GM18951 (cell line): ENCODE results near the gene TXNDC8.
"Not testable (repeated sequence)": the region's sequence is repeated elsewhere in the genome, so short reads cannot be mapped to it uniquely, and the experiment has no call there.

ENCODE experiments used
- POLR2A ChIP-seq: IDR thresholded peaks from 4 replicates; pipeline ENCODE4 v1.6.1; 2011; ENCODE audit warnings: mild to moderate bottlenecking; ENCODE audit not compliant: insufficient read length, insufficient read depth; ENCODE audit errors: extremely low read depth
- in situ Hi-C: fragments of 300-500 bp; cut with MboI; formaldehyde crosslinking; loops from one replicate; pipeline ENCODE4 v1.12.0; 2022; ENCODE audit warnings: low sequenced_read_pairs, mixed read lengths, inconsistent platforms; ENCODE audit not compliant: unreplicated experiment

TXNDC8 gene

DNA sequence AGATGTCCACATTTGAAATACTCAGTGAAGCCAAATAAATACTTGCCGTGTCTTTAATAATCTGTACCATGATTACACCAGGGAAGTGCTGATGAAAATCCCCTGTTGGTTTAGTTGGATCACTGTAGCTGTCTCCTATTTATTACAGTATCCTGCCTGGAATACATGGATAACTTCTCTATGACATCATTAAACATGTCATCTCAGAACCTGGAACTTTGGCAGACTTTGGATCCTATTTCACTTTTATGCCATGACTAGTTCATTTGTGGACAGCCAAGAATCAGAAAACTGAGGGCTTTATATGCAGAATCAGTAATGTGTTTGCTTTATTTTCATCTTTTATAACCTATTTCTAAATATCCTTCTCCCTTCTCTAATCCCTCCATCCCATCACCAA is at the start of gene TXNDC8:
Gene TXNDC8 (minus strand): TSS at position 137 of the 400 bp plus-strand sequence.
- in situ Hi-C loops, result no loop called here
- no peak for TF ChIP-seq POLR2A

DNA sequence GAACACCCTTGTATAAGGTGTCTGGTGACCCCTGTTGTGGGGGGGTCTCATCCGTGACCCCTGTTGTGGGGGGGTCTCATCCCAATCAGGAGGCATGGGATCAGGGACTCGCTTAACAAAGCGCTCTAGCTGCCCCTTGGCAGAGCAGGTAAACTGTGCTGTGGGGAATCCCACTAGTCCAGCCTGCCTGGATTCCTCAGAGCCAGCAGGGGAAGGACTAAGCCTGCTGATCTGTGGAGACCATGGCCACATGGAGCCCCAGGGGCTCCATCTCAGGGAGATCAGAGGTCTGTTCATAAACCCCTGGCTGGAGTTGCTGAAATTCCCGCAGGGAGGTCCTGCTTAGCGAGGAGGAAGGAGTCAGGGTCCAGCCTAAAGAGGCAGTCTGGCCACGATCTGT is 45.8 kb upstream of the TXNDC8 start:
- TF ChIP-seq POLR2A, result no peak
- in situ Hi-C loops, result no loop called here

DNA sequence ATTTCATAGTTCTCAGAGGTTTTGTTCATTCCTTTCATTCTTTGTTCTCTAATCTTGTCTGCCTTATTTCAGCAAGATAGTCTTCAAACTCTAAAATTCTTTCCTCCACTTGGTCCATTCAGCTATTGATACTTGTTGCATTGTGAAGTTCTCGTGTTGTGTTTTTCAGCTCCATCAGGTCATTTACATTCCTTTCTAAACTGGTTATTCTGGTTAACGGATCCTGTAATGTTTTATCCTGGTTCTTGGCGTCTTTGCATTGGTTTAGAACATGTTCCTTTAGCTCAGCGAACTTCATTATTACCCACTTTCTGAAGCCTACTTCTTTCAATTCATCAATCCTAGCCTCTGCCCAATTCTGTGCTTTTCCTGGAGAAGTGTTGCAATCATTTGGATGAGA is 45.1 kb upstream of the TXNDC8 start:
- TF ChIP-seq POLR2A, result no peak
- in situ Hi-C loops, result no loop called here

DNA sequence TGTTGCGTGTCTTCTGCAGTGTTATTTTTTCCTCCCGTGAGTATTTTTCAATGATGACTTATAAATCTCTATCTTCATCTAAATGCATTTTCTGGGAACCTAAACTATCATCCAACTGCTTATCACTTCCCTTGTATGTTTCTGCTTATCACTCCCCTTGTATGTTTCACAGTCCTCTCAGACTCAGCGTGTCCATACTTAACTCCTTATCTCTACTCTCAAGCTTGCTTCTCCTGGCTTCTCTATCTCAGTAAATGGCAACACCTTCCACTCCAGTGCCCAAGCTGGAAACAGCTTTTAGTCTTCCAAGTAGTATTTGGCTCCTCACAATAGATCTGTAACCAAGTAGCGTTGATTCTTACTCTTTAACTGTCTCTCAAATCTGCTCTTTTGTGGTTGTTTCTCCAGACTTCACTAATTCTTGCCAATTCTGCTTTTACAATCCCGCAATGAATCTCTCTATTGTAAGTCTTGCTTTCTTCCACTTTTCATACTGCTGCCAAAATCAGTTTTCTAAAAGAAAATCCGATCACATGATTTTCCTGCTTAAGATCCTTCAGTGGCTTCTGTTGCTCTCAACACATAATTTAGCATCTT is 33.8 kb upstream of the TXNDC8 start:
- no peak for TF ChIP-seq POLR2A
- in situ Hi-C loops, result no loop called here

DNA sequence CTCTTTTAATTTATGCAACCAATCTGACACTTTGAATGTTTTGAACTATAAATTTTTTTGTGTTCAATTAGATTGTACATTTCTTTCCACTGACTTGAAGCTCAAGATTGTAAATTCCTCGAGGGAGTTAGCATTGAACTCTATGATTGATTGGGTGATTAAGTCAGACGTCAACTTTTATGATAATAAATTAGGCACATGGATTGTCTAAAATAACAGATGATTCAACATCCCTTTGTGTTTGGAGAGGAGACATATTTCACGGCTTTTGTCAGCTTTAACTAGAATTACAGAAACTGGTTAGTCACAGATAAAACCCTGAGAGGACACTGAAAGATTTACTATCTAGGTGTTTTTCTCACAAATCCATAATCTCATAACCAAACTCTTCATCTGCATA is 32.7 kb upstream of the TXNDC8 start:
- in situ Hi-C loops, result no loop called here
- TF ChIP-seq POLR2A, result no peak

DNA sequence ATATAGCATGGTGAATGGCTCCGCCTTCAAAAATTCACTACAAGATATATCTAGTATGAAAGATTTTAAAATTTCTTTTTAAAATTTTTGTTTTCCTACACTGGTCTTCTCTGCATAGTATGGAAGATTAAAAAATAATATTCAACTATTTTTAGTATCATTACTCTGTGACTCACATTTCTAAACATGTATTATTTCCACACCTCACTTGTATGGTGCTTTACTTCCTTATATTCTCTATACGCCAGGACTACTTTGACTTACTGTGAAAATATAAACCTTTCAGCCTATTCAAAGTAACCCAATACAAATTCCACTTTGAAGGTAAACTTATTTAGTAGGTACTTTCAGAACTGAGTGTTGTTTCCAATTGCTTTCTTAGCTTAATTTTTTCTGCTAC is 26.8 kb upstream of the TXNDC8 start:
- TF ChIP-seq POLR2A, result no peak
- in situ Hi-C loops, result no loop called here

DNA sequence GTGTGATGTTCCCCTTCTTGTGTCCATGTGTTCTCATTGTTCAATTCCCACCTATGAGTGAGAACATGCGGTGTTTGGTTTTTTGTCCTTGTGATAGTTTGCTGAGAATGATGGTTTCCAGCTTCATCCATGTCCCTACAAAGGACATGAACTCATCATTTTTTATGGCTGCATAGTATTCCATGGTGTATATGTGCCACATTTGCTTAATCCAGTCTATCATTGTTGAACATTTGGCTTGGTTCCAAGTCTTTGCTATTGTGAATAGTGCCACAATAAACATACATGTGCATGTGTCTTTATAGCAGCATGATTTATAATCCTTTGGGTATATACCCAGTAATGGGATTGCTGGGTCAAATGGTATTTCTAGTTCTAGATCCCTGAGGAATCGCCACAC is 21.3 kb upstream of the TXNDC8 start:
- in situ Hi-C loops, result not testable (repeated sequence)

DNA sequence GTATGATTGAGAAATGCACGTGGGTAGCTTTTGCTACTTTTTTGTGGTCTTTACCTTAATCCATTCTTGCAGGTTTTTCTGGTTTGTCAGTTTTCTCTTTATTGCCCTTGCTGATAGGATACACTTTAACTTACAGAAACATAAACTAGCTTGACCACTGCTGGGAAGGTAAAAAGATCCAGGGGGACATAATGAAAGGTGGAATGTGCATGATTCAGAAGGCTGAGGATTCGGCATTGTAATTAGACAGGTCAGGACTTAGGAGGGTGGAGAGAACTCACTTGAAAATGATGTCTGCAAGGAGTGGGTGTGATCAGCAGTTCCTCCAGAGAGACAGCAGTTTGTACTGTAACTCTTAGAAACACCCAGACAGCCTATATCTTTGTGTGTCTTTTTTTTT is 19.8 kb upstream of the TXNDC8 start:
- in situ Hi-C loops, result no loop called here
- no peak for TF ChIP-seq POLR2A

DNA sequence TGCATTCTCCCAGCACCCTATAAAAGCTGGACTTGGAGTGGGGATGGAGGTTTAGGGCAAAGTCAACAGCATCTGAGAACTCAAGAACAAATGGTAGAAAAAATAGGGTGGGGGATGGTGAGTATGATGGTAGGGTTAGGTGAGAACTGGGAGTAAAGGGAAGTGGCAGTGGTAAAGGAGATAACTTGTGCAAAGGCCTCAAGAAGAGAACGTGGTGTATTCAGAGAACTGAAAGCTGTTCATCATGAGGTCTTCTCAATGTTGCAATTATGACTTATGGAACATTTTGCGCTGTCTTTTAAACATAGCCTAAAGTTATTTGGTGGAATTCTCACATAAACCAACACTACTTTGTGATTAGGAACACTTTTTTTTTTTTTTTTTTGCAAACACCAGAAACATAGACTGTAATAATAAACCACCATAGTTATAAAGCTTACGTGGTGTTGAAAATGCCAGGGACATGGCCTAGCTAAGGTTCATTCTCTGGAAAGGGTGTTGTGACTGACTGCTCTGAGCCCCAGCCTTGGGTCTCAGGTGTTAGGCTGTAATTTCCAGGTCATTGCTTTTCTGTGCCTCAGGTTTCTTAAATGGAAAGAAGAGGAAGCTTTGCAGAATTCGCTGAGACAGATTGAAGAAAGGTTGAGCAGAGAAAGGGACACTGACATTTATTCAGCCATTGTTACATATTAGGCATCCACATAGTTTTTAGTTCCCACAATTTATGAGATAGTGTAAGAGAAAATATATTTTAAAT is 19.2 kb upstream of the TXNDC8 start:
- in situ Hi-C loops, result no loop called here
- no peak for TF ChIP-seq POLR2A

DNA sequence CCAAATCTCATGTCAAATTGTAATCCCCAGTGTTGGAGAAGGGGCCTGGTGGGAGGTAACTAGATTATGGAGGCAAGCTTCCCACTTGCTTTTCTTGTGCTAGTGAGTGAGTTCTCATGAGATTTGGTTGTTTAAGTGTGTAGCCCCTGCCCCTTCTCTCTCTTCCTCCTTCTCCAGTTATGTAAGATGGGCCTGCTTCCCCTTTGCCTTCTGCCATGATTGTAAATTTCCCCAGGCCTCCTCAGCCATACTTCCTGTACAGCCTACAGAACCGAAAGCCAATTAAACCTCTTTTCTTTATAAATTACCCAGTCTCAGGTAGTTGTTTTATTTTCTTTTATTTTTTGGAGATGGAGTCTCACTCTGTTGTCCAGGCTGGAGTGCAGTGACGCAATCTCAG is 18.2 kb upstream of the TXNDC8 start:
- no peak for TF ChIP-seq POLR2A
- in situ Hi-C loops, result no loop called here

DNA sequence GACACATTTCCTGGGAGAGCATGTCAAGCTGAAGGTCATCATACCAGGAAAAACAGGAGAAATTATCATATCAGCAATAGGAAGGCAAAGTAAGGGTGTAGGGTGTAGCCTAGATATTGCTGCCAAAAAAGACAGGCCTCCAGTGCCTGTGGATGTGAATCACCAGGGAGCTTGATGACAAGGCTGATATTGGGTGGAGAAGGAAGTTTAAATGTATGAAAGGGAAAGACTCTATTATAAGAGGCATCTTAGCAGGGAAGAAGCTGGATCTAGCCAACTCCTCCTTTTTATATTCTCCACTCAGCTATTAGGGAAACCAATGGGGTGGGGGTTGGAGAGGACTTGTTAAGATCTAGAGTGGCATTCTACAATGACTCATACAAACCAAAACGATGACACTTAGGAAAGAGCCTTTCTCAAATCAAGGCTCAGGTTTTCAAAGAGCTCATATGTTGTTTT is 13.4 kb upstream of the TXNDC8 start:
- in situ Hi-C loops, result no loop called here
- TF ChIP-seq POLR2A, result no peak

DNA sequence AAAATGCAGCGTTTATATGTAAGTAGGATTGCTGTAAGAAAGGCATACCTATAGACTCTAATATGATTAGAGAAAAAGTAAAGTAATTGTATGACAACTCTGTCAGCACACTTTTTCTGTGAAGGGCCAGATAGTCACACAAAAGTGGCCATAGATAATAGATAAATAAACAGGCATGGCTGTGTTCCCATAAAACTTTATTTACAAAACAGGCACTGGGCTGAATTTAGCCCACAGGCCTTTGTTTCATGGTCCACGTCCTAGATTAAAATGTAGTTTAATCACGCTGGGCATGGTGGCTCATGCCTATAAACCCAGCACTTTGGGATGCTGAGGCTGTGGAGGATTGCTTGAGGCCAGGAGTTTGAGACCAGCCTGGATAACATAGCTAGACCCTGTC is 8.7 kb upstream of the TXNDC8 start:
- TF ChIP-seq POLR2A, result no peak
- in situ Hi-C loops, result no loop called here

DNA sequence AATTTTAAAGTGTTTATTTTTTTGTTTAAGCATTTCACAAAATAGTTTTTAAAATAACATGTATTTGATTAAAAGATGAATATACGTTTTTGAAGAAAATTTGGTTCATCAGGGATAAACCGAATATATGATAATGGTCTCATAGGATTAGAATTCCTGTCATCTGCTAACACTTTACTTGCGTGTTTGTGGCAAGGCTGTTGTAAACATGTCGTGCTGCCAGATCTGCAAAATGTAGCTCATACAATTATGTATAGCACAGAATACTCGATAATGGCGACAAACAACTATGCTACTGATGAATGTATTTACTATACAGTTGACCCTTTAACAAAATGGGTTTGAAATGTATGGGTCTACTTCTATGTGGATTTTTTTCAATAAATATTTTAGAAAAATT is 7.2 kb upstream of the TXNDC8 start:
- in situ Hi-C loops, result no loop called here
- no peak for TF ChIP-seq POLR2A

DNA sequence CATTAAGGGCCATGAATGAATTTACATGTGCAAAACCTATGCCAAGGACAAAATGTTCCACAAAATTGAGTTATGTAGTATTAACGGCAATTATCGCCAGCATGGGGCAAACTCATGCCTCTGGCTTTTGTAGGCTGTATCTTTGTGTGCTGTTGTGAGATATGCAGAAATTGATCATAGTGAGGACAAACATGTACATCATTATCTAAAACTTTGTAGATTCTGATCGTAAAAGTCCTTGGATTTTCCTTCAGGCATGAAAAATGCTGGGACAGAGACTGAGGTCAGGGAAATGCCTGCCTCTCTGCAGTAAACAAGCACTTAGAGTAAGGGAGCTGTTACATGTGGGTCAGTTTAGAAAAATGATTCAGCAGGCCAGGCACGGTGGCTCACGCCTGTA is 5.9 kb upstream of the TXNDC8 start:
- no peak for TF ChIP-seq POLR2A
- in situ Hi-C loops, result no loop called here

DNA sequence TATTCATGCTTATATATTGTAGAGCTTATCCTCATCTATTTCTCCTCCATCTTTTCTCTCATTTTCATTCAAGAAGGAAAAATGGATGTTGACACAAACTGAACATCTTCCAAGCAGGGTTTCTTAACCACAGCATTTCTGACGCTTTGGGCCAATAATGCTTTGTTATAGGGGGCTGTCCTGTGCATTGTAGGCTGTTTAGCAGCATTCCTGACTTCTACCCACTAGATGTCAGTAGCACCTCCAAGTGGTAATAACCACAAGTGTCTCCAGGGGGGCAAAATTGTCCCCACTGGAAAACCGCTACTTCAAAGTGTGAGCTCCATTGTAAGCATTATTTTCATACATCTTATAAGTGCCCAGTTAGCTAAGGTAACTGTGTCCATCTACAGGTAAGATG is 2.6 kb upstream of the TXNDC8 start:
- TF ChIP-seq POLR2A, result no peak
- in situ Hi-C loops, result no loop called here

DNA sequence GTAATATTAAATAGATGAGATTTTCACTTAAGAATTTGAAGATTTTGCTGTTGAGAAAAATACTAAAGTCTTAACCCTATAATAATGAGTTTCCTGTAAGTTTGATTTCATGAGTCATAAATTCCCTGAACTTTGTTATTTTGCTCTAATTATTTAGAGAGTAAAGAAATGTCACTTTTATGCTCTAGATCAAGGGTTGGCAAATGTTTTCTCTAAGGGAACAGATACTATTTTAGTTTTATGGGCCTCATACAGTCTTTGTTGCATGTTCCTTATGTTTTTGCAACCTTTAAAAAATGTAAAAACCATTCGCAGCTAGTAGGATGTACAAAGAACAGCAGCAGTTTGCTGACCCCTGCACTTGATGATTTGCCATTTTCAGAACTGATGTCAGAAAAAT is 480 bp upstream of the TXNDC8 start:
- TF ChIP-seq POLR2A, result no peak
- in situ Hi-C loops, result no loop called here
